Left colon (tissue), 2 donors: ENCODE data around the gene FLNC. TPM values are rescaled to one million over a fixed set of nuclear protein-coding genes. Genes with fewer than 3 reads are reported as not detected.

Experiments used
- ATAC-seq: fragments of 200-7000 bp; cut with Tn5 transposase; one replicate; pipeline ENCODE4 v1.9.1; 2020; ENCODE audit warnings: mild to moderate bottlenecking, moderate library complexity
- DNase-seq, 2 donors: peaks; one replicate each; pipeline ENCODE4 v3.0.0-alpha.2; 2020
- intact Hi-C, 2 donors: fragments of 100-400 bp; cut with DNase I in 1 of 2; cut with micrococcal nuclease in 1 of 2; formaldehyde crosslinking; loops; one replicate each; pipeline versions ENCODE4 v1.11.2 to v1.14.0; 2022; cut with DNase I, micrococcal nuclease
- total RNA-seq, 2 donors: library from RNA; stranded (reverse); fragmentation: NEBNext Ultra II Directional; extraction: Animal tissue kit (Norgen Biotek cat#: 25700); gene quantifications; one replicate each; pipeline ENCODE4 v1.2.1, GENCODE V29; 2021
- donor health status: DM: no; HTN: no; CAD: no.
- donor health status: DM: yes; HTN: yes; CAD: no.

The FLNC gene
- total RNA-seq, 2 donors from 2014 or later, result 2.4 to 41.4 TPM

GRCh38 chr7:128894101-128894440 is 63.9 kb downstream of the FLNC start:
- peak in 1 of 2 donors; percentile 22 for DNase-seq
- no peak for ATAC-seq
- intact Hi-C loops, result no loop called here

GRCh38 chr7:128895320-128895719 is 65.1 kb downstream of the FLNC start:
- intact Hi-C loops, result no loop called here
- ATAC-seq (no peak), DNase-seq (no peak)

- intact Hi-C loops, result no loop called here
- ATAC-seq, result no peak
Measured at GRCh38 chr7:128899392-128899791, 69.2 kb downstream of the FLNC start.

GRCh38 chr7:128900237-128900636 is 70.0 kb downstream of the FLNC start:
- ATAC-seq, result no peak
- no peak for DNase-seq
- intact Hi-C loops, result no loop called here

More at GRCh38 chr7:128899392-128899791, 69.2 kb downstream of the FLNC start:
- no peak for DNase-seq

GRCh38 chr7:128902761-128903585 is 72.8 kb downstream of the FLNC start:
- ATAC-seq, result peak; percentile 92
- intact Hi-C loops, result no loop called here

GRCh38 chr7:128903621-128904361 is 73.6 kb downstream of the FLNC start:
- peak in 1 of 2 donors; percentile 23 for DNase-seq
- intact Hi-C loops, result no loop called here
- no peak for ATAC-seq

More at GRCh38 chr7:128902761-128903585, 72.8 kb downstream of the FLNC start:
- DNase-seq, result peak; percentile 53 to 59

- peak in 1 of 2 donors; percentile 18 for DNase-seq
- ATAC-seq, result peak; percentile 51
- intact Hi-C loops, result loop anchor here in 1 of 2 donors (5.0 kb wide), 1 partner anchor 188 kb away; no protein-coding TSS in a partner anchor
Measured at GRCh38 chr7:128904381-128905197, 74.4 kb downstream of the FLNC start.

GRCh38 chr7:128906001-128906765 is 76.0 kb downstream of the FLNC start:
- DNase-seq, result no peak
- intact Hi-C loops, result loop anchor here in 1 of 2 donors (5.0 kb wide), 1 partner anchor 186 kb away; no protein-coding TSS in a partner anchor
- ATAC-seq, result no peak

- intact Hi-C loops, result loop anchor here in 1 of 2 donors (5.0 kb wide), 1 partner anchor 185 kb away; no protein-coding TSS in a partner anchor
- ATAC-seq (no peak), DNase-seq (no peak)
Measured at GRCh38 chr7:128906766-128907559, 76.8 kb downstream of the FLNC start.

Other genes with a start within 250 kb of the FLNC start
- gene GARIN1A, start 158.1 kb upstream of the FLNC start, total RNA-seq, result 1 to 10 TPM in 1 of 2 donors, under 1 TPM in 1; 0.81 to 1.6 TPM
- gene CALU, start 91.0 kb upstream of the FLNC start, total RNA-seq, result 10 to 100 TPM; 36.3 to 42.6 TPM
- not detected for gene OPN1SW, start 54.6 kb upstream of the FLNC start, total RNA-seq
- 1 to 10 TPM; 1.5 to 5.6 TPM for gene CCDC136, start 38.4 kb upstream of the FLNC start, total RNA-seq
- gene ATP6V1F, start 32.5 kb downstream of the FLNC start, total RNA-seq, result 10 to 100 TPM; 65.8 to 78.5 TPM
- gene KCP, start 80.3 kb downstream of the FLNC start, total RNA-seq, result 1 to 10 TPM in 1 of 2 donors, under 1 TPM in 1; 0.81 to 1.6 TPM
- 1 to 10 TPM; 6.6 to 8.5 TPM for gene IRF5, start 107.5 kb downstream of the FLNC start, total RNA-seq
- gene TNPO3, start 224.7 kb downstream of the FLNC start, total RNA-seq, result 10 to 100 TPM; 35.2 to 36.4 TPM